ENCODE results near the gene MEIS2.
A peak's percentile ranks its signal among the peaks of the same experiment; 100 is the strongest.

The MEIS2 gene

GRCh38 chr15:36884518-36884875 is 215.9 kb downstream of the MEIS2 start:
- TF ChIP-seq, protein P1, sequence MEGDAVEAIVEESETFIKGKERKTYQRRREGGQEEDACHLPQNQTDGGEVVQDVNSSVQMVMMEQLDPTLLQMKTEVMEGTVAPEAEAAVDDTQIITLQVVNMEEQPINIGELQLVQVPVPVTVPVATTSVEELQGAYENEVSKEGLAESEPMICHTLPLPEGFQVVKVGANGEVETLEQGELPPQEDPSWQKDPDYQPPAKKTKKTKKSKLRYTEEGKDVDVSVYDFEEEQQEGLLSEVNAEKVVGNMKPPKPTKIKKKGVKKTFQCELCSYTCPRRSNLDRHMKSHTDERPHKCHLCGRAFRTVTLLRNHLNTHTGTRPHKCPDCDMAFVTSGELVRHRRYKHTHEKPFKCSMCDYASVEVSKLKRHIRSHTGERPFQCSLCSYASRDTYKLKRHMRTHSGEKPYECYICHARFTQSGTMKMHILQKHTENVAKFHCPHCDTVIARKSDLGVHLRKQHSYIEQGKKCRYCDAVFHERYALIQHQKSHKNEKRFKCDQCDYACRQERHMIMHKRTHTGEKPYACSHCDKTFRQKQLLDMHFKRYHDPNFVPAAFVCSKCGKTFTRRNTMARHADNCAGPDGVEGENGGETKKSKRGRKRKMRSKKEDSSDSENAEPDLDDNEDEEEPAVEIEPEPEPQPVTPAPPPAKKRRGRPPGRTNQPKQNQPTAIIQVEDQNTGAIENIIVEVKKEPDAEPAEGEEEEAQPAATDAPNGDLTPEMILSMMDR (IDR thresholded peaks at IDR 0.05; ENCODE audit: insufficient read depth, low read depth, low read length, missing control alignments): no peak
- no peak overlapping the region for H3K4me3 ChIP-seq (ENCODE audit: low read length)
- DNase-seq (ENCODE audit: low read depth): no peak

DNA sequence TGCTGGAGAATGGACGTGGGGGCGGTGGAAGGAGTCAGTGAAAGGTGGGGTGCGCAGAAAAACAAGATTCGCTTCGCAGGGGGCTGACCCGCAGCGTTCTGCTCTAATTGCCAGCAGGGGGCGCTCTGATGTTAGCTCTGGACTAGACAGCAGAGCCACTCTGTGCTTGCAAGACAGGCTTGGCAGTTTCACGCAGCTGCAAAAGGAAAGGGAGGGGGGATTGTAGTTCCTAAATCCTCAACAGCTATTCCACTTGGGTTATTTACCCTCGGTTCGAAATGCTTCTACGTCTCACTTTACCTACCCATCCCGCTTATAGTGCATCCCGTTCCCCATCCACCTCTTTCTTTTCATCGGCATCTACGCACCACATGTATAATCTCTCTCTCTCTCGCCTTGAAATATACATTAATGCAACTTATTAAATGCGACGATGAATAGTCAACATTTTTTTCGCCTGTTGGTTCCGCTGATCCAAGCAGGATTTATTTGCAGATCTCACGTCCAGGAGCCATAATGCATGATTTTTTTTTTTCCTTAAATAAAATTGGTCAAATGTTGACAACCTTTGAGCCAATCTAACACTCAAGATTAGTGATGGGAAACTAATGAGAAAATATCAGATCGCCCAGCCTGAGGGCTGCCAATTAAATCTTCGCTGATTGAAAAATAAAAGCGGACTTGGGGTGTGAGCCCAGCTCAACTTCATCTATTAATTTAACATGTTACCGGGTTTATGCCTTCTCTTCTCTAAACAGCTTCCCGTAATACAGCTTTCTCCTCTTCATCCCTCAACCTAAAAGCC is 216.4 kb downstream of the MEIS2 start:
- no peak overlapping the region for H3K4me3 ChIP-seq (ENCODE audit: low read length)
- peak; percentile 85 for DNase-seq (ENCODE audit: low read depth)
- TF ChIP-seq, protein P1 (IDR thresholded peaks at IDR 0.05; ENCODE audit: insufficient read depth, low read depth, low read length, missing control alignments): peak; percentile 87

DNA sequence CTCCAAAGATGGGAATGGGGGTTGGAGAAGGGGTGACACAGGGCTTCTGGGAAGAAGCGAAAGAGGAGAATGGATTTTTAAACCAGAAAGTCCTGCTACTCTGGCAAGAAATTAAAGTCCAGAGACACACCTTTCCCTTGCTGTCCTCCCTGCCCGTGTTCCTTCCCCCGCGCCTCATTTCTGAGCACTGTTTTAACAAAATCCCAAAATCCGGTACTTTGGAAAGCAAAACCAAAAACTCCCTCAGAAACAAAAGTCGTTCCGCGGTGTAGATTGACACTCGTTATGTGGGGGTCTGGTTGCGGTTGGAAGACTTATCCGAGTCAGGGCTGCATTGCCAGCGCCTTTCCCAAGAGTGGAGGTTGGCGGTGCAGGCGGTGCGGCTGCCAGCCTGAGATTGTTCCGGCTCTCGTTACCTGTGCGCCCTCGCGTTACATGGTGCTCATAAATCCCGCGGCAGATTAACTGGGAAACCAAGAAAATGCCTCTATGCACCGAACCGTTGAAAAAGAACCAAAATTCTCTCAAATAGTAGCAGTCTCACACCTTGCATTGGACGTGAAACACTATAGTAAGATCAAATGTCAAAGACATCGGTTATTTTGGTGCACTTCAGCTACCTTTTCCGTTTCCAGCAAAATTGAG is 217.7 kb downstream of the MEIS2 start:
- DNase-seq (ENCODE audit: low read depth): peak; percentile 27
- TF ChIP-seq, protein P1 (IDR thresholded peaks at IDR 0.05; ENCODE audit: insufficient read depth, low read depth, low read length, missing control alignments): no peak
- peak overlapping the region; percentile 1 for H3K4me3 ChIP-seq (ENCODE audit: low read length)

DNA sequence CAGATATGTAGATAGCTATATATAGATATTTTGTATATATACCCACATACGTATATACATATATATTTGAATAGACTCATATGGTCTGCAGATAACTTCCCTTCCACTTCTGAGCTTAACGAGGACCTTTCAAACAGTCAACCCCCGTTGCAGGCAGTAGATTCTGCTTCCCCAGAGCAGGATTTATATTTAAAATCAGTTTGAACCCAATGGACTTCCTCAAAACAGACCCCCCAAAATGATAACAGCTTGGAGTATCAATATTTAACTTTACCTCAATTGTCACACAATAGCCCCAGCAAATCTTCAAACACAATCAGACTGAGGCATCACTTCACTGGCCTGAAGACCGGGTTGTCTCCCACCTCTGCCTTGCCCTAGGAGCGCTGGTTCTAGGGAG is 218.3 kb downstream of the MEIS2 start:
- no peak for DNase-seq (ENCODE audit: low read depth)
- no peak overlapping the region for H3K4me3 ChIP-seq (ENCODE audit: low read length)
- TF ChIP-seq, protein P1 (IDR thresholded peaks at IDR 0.05; ENCODE audit: insufficient read depth, low read depth, low read length, missing control alignments): no peak

GRCh38 chr15:36881516-36881915 is 218.8 kb downstream of the MEIS2 start:
- no peak overlapping the region for H3K4me3 ChIP-seq (ENCODE audit: low read length)
- DNase-seq (ENCODE audit: low read depth): no peak
- TF ChIP-seq, protein P1 (IDR thresholded peaks at IDR 0.05; ENCODE audit: insufficient read depth, low read depth, low read length, missing control alignments): no peak

- TF ChIP-seq, protein P1 (IDR thresholded peaks at IDR 0.05; ENCODE audit: insufficient read depth, low read depth, low read length, missing control alignments): no peak
- DNase-seq (ENCODE audit: low read depth): no peak
- H3K4me3 ChIP-seq (ENCODE audit: low read length): no peak overlapping the region
Observed at GRCh38 chr15:36880913-36881460, 219.4 kb downstream of the MEIS2 start.

All from epithelial cell of esophagus (primary cell).